ENCODE measurements around the gene KDM5A. TPM values are rescaled to one million over a fixed set of nuclear protein-coding genes. Genes with fewer than 3 reads are reported as not detected.
A peak's percentile ranks its signal among the peaks of the same experiment; 100 is the strongest.

KDM5A gene
- polyA plus RNA-seq, 3 donors, result 12.2 to 31.4 (median 17.1) TPM

GRCh38 chr12:262113-262512 is 127.0 kb downstream of the KDM5A start:
- Mint-ChIP-seq H3K4me1 (peaks cover 5% of the 10 kb centered on the region), H3K27ac (no peak overlapping the region), H3K27me3 (ENCODE audit: low read depth in 3 of 3) (peaks cover 4 to 33% (median 16%) of the 10 kb centered on the region in 3 donors), H3K36me3 (no peaks in the 10 kb centered on the region), H3K9me3 (no peaks in the 10 kb centered on the region), H3K4me3 (no peak overlapping the region)
- no peak for DNase-seq
- Histone ChIP-seq H3K36me3 (replicated peaks in 1 of 2; ENCODE audit: control insufficient read depth in 1 of 2, insufficient read depth in 2 of 2, low read length in 2 of 2) (no peaks in the 10 kb centered on the region), H3K4me2 (replicated peaks; ENCODE audit: extremely low read depth, low read length, poor library complexity, severe bottlenecking) (no peak overlapping the region), H3K9me3 (replicated peaks in 1 of 2; ENCODE audit: control insufficient read depth in 1 of 2, insufficient read depth in 1 of 2, low read length in 2 of 2) (no peaks in the 10 kb centered on the region), H2AFZ (ENCODE audit: insufficient read depth, low read depth, low read length, poor library complexity, severe bottlenecking) (no peak overlapping the region), H4K20me1 (ENCODE audit: insufficient read depth, low read length) (no peaks in the 10 kb centered on the region), H3K4me3 (replicated peaks in 1 of 3; ENCODE audit: low read depth in 2 of 3, low read length in 3 of 3) (no peak overlapping the region), H3K27ac (ENCODE audit: low read depth in 1 of 2, low read length in 2 of 2) (no peak overlapping the region), H3K4me1 (ENCODE audit: control insufficient read depth in 1 of 2, insufficient read depth in 2 of 2, low read length in 2 of 2) (no peaks in the 10 kb centered on the region), H3K79me2 (ENCODE audit: insufficient read depth, low read length) (no peaks in the 10 kb centered on the region), H3K27me3 (ENCODE audit: control insufficient read depth in 2 of 2, insufficient read depth in 2 of 2, low read length in 2 of 2) (peaks cover 3% of the 10 kb centered on the region in 2 donors), H3K9ac (ENCODE audit: insufficient read depth, low read length, poor library complexity, severe bottlenecking) (no peak overlapping the region)
- no peak for TF ChIP-seq CTCF (IDR thresholded peaks at IDR 0.05)
- intact Hi-C loops (cut with micrococcal nuclease), result no loop called here

GRCh38 chr12:257521-258321 is 131.4 kb downstream of the KDM5A start:
- no peaks in the 10 kb centered on the region for H3K9me3 ChIP-seq (replicated peaks in 1 of 2; ENCODE audit: control insufficient read depth in 1 of 2, insufficient read depth in 1 of 2, low read length in 2 of 2)
- no peaks in the 10 kb centered on the region for H4K20me1 ChIP-seq (ENCODE audit: insufficient read depth, low read length)
- no peak overlapping the region for H3K4me3 Mint-ChIP-seq
- no peaks in the 10 kb centered on the region for H3K4me1 Mint-ChIP-seq
- H3K27me3 Mint-ChIP-seq (ENCODE audit: low read depth in 3 of 3), result peaks cover 14 to 28% (median 25%) of the 10 kb centered on the region in 3 donors
- H3K36me3 ChIP-seq (replicated peaks in 1 of 2; ENCODE audit: control insufficient read depth in 1 of 2, insufficient read depth in 2 of 2, low read length in 2 of 2), result no peaks in the 10 kb centered on the region
- TF ChIP-seq CTCF (IDR thresholded peaks at IDR 0.05), result no peak
- no peak overlapping the region for H2AFZ ChIP-seq (ENCODE audit: insufficient read depth, low read depth, low read length, poor library complexity, severe bottlenecking)
- no peaks in the 10 kb centered on the region for H3K79me2 ChIP-seq (ENCODE audit: insufficient read depth, low read length)
- 80% methylated on average over 9 of the region's 14 CpGs for WGBS (ENCODE audit: insufficient coverage)
- H3K27ac ChIP-seq (ENCODE audit: low read depth in 1 of 2, low read length in 2 of 2), result no peak overlapping the region
- H3K4me1 ChIP-seq (ENCODE audit: control insufficient read depth in 1 of 2, insufficient read depth in 2 of 2, low read length in 2 of 2), result no peaks in the 10 kb centered on the region
- peaks cover 3 to 5% of the 10 kb centered on the region in 2 donors for H3K27me3 ChIP-seq (ENCODE audit: control insufficient read depth in 2 of 2, insufficient read depth in 2 of 2, low read length in 2 of 2)
- DNase-seq, result no peak
- H3K9me3 Mint-ChIP-seq, result peaks cover 0 to 4% (median 0%) of the 10 kb centered on the region in 7 donors
- H3K27ac Mint-ChIP-seq, result peak overlapping the region in 2 of 7 donors; percentile 26 to 32
- H3K4me2 ChIP-seq (replicated peaks; ENCODE audit: extremely low read depth, low read length, poor library complexity, severe bottlenecking), result no peak overlapping the region
- H3K4me3 ChIP-seq (replicated peaks in 1 of 3; ENCODE audit: low read depth in 2 of 3, low read length in 3 of 3), result no peak overlapping the region
- H3K9ac ChIP-seq (ENCODE audit: insufficient read depth, low read length, poor library complexity, severe bottlenecking), result no peak overlapping the region
- no peaks in the 10 kb centered on the region for H3K36me3 Mint-ChIP-seq
- intact Hi-C loops (cut with micrococcal nuclease), result no loop called here

Data from CD14-positive monocyte (primary cell).